Measurements from ENCODE around the gene FCMR.
"Not testable (repeated sequence)": the region's sequence is repeated elsewhere in the genome, so short reads cannot be mapped to it uniquely, and the experiment has no call there.

Gene FCMR

DNA sequence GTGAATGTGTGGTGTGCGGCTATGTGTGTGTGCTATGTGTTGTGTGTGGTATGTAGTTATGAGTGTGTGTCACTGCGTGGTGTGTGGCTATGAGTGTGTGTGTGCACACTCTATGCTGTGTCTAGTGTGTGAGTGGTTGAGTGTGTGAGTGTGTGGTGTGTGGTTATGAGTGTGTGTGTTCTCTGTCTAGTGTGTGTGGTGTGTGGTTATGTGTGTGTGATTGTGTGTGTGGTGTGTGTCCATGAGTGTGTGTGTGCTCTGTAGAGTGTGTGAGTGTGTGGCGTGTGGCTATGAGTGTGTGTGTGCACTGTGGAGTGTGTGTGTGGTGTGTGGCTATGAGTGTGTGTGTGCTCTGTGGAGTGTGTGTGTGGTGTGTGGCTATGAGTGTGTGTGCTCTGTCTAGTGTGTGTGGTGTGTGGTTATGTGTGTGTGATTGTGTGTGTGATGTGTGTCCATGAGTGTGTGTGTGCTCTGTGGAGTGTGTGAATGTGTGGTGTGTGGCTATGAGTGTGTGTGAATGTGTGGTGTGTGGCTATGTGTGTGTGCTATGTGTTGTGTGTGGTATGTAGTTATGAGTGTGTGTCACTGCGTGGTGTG is 2.3 kb upstream of the FCMR start:
- DNase-seq (ENCODE audit: low spot score), result not testable (repeated sequence)

DNA sequence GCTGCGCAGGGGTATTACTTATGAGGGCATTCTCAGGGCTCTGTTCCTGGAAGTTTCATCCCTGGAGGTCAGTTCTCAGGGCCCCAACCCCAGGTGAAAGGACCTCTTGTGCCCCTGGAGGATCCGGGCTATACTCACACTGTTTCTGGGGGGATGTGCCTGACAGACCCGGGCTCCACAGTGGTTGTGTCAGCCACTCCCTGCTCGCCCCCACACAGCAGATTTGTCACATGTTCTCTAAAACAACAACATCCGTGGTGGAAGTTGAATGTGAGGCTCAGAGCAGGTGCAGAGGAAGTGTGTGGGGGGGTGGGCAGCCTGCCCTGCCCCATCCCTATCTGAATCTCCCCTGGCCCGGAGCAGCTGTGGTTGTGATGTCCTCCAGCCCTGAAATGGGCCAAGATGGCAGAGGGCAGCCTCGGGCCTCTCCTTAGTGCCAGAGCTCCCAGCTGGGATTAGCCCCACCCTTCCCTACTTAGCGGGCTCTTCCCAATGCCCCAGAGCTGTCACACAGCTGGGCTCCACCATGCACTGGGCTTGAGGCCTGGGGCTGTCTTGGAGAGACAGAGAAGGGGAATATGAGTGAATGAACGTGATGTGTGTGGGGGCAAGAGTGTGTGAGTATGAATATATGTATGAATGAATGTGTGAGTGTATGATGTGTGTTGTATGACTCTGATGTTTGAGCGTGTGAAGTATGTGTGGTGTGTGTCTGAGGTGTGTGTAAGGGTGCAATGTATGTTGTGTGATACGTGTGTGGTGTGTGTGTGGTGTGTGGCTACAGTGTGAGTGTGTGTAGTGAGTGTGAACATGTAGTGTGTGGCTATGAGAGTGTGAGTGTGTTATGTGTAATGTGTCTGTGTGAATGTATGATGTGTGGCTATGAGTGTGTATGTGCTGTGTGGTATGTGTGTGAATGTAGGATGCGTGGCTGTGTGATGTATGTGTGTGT is 1.5 kb upstream of the FCMR start:
- peak; percentile 78 for DNase-seq (ENCODE audit: low spot score)

DNA sequence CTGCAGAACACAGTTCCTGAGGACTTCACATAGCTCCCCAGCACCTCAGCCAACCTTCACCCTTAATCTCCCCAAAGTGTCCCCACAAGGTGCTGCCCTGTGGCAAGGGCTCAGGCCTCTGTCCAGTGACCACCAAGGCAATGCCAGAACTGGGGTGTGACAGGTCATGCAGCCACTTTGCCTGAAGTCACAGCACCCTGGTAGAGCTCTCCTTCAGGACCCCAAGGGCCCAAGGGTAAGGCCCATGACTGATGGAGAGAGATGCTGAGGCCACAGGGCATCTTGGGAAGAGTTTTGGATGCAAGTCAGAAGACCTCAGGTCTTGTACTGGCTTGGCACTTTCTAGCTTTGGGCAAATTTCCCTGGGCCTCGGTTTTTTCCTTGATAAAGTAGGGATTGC is 783 bp upstream of the FCMR start:
- no peak for DNase-seq (ENCODE audit: low spot score)

DNA sequence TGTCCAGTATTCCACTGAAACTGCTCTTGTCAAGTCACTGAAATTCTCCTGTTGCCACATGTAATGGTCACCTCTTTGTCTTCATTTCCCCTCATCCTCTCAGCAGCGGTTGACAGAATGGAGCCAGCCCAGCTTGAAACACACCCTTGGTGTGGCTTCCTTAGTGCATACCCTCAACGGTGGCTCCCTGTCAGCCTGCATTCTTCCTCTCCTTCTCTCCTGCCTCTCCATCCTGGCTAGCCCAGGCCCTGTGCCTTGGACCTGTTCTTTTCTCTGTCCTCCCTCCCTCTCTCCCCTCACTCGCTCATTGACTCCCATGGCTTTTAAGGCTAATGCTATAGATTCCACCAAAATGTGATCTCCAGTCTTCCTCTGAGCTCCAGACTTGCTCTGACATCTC is 3.7 kb downstream of the FCMR start:
- no peak for DNase-seq (ENCODE audit: low spot score)

DNA sequence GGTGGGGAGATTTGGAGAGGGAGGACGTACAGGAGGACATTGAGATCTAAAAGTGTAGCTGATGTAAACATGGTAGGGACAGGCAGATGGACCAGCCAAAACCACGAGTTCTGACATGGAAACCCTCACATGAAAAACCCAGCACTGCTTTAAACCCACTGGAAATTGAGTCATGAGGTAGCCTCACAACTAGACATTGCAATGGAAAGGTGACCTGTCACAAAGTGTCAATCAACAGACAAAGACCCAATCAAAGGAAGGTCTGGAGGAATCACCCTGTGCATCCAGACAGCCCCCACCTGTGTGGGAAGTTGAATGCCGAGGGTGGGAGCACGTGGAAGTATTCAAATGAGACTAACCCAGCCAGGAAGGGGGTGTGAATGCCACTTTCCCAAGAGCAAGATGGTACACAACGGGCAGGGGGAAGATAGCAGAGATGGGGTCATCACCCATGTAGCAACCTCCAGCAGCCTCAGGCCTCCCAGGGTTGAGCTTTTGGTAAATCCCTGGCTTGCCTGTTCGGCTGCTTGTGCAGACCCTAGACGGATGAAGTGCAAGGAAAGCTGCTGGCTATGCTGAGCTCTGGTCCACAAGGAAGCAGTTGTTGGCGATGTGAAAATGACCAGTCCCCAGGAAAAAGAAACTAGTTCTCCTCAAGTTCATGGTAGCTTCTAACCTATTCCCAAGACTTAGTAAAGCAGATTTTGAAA is 5.6 kb downstream of the FCMR start:
- DNase-seq (ENCODE audit: low spot score), result no peak

DNA sequence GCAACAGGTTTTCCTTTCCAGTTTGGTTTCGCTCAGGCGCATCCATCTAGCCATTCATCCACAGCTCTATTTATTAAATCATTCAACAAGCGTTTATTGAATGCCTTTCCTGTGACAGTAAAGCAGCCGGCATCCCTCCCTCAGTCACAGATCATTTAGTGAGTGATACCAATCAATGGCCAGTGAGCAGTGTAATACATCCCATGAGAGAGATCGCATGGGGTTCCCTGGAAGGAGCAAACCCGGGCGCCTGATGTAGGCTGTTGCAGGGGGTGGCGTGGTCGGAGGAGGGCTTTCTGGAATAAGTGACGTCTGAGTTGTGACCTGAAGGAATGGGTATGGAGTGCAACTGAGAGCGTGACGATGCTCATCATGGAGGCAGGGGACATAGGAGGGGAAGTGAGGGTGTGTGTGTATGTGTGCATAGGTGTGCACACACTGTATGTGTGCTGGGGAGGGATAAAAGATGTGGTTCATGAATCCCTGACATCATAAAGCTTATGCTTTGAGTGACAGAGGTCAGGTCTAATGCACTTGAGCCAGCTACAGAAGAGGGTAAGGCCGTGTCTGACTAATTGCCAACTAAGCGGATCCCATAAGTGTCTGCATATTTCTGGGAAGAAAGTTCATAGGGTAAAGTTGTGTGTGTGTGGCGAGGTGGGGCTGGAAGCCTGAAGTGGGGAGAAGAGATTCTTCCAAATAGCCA is 6.6 kb downstream of the FCMR start:
- no peak for DNase-seq (ENCODE audit: low spot score)

DNA sequence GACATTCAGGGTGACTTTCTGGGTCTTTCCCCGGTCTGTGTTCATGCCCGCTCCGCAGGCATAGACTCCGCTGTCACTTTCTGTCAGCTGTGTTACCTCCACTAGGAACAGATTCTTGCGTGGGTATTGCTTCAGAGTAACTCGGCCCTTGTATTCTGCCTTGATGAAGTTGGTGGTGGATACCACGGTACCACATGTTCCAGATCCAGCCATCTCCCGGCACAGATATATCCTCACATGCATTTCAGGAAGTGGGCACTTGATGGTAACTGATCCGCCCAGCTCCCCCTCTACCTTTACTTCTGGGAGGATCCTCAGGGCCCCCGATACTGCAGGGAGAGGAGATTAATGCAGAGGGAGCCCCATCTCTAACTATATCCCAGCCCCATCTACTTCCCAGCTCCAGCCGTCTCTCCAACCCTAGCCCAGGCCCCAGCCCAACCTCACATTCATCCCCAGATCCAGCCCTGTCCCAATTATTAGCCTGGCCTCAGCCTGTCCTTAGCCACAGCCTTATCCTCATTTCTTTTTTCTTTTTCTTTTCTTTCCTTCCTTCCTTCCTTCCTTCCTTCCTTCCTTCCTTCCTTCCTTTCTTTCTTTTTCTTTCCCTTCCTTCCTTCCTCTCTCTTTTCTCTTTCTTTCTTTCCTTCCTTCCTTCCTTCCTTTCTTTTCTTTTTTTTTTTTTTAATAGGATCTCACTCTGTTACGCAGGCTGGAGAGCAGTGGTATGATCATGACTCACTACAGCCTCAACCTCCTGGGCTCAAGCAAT is 7.8 kb downstream of the FCMR start:
- DNase-seq (ENCODE audit: low spot score), result no peak

DNA sequence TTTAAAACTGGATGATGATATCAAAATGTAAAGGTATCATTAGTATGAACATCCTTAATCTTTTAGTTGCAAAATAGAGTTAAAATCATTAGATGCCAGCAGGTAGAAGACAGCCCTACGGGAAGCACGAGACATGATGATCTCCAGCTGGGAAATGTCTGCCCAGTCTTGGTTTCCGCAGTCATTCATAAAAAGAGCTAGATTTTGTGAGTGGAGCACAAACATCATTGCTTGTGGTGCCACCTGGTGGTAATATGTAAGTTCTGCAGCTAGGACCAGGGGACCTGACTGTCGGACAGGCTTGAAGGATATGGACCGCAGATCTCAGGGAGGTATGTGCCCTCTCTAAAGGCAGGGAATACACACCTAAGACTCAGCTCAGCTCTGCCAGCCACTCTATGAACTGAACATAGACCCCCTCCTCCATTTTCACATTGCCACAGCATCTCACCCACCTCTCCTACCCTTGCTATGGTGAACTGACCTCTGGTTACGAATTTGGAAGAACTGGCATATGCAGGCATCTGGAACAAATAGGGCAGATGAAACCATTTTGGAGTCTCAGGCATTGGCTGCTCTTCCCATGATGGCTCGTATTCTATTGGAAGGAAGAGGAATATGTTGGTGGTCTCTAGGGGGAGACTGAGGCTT is 9.2 kb downstream of the FCMR start:
- DNase-seq (ENCODE audit: low spot score), result peak; percentile 80

DNA sequence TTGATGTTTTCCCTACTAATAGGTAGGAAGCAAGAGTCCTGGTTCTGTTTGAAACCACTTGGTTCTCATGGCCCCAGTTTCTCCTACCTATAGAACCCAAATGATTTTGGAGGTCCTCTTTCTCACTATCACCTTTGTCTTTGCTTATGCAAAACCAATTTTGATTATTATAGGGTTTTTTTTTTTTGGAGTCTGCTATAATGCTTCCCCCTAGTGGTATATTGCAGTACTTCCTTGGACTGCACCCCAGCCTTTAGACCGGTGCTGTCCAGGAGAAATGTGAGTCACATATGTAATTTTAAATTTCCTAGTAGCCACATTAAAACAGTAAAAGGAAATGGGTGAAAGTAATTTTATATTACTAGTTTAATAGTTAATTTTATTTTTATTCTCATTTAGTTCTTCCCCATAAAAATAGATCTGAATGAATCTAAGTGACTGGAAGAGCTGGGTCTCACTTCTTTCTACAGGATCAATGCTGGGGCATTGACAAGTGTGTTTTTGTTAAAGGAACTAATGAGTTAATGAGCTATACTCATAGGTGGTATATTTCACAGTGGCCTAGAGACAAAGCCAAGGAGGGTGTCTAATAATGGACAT is 10.6 kb downstream of the FCMR start:
- DNase-seq (ENCODE audit: low spot score), result peak; percentile 73

DNA sequence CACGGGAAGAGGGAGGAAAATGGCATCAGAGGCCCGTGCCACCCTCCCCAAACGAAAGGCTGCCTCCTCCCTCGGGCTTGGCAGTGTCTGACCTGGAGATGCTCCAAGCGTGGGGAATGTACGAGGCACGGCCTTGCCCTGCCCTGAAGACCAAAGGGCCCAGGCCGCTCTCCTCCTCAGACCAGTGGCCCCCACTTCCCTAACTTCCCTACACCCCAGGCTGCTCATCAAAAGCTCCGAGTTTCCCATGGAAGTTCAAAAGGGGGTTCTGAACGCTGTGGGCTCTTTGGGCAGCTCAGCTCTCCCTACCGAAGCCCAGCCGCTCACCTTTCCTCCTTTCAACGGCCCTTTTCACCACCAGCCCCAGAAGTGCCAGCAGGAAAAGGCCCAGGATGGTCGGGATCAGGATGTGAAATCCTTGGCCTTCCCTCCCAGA is 11.8 kb downstream of the FCMR start:
- DNase-seq (ENCODE audit: low spot score), result no peak

DNA sequence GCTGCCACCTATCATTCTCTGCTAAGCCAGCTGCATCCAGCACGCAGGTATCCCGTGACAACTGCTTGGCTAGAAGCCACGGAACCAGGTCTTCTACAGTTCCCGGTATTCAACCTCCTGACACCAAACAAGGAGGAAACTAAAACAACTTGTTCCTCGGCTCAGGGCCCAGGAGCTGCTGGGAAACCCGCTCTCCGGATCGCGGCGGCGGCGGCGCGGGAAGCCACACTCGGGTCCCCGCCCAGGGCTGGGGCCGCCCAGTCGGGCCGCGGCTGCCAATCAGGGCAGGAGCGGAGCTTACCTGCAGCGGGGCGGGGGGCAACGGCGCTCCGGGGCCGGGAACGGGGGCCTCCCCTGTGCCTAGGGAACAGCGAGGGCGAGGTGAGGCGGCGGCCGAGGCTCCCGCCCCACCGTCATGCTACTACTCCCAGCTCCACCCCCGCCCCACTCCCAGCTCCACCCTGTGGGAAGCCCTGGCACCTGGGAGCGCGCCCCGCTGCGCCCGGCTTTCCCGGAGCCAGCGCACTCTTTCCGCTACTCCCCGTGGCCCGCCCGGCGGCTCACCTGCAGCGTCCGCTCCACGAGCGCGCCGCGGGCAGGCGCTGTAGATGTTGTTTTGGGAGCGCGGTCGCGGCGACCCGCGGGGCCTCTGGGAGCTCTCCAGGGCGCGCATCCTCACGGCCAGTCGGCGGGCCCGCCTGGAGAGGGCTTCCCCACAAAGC is 12.4 kb downstream of the FCMR start:
- DNase-seq (ENCODE audit: low spot score), result peak; percentile 27

DNA sequence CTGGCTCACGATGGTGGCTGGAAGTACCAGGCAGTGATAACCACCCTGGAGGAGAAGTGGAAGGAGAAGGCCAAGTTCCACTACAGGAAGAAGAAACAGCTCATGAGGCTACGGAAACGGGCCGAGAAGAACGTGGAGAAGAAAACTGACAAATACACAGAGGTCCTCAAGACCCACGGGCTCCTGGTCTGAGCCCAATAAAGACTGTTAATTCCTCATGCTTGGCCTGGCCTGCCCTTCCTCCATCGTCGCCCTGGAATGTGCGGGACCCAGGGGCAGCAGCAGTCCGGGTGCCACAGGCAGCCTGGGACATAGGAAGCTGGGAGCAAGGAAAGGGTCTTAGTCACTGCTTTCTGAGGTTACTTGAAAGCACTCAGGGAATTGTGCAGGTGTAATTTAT is 13.7 kb downstream of the FCMR start:
- DNase-seq (ENCODE audit: low spot score), result no peak

DNA sequence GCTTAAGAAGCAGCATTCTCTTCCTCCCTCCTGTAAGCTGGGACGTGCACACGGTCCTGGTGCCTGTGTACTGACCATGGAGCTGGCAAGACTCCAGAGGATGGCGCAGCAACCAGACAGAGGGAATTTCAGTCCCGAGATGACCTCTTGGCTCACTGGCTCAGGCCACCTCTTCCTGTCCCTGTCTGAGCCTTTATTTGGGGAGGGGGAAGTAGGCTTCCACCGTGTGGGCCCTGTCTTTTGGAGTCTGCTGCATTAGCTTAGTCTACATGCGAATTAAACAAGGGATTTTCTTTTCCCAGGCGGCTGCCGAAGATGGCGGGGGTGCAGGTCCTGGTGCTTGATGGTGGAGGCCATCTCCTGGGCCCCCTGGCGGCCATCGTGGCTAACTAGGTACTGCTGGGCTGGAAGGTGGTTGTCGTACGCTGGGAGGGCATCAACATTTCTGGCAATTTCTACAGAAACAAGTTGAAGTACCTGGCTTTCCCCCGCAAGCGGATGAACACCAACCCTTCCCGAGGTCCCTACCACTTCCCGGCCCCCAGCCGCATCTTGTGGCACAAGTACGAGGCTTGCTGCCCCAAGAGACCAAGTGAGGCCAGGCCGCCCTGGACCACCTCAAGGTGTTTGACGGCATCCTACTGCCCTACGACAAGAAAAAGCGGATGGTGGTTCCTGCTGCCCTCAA is 14.3 kb downstream of the FCMR start:
- no peak for DNase-seq (ENCODE audit: low spot score)

DNA sequence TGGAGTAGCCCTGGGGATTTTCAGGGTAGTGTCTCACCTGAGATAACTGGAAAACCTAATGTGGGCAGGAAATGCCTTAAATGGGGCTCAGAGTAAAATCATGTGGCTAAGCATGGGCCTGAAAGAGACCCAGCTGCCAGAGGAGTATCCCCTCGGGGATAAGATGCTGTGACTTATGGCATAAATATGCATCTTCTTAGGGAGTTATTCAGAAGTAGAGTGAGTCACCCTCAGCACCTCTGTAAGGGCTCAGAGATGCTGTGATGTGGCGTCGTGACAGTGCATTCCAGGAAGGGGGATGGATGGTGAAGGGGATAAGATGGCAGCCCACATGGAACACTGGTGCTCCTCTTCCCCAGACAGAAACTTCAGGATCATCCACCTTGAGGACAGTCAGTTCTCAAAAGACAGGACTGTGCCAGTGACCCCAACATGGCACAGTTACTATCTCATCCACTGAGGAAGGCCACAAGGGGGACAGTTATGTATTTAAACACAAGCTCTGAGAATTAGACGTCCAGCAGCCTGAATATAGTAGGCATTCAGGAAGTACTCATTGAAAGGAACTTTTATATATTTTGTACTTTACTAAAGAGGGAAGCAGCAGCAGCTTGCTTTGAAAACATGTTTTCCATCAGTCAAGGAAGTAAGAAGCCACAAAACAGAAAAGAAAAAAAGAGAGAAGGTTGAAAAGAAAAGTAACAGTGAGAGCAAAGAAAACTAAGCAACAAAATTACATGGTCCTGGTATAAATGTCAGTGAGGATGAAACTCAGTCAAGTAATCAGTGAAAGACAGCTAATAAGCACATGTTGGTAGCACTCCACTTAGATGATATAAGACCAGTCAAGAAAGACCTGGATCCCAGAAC is 16.2 kb downstream of the FCMR start:
- peak; percentile 53 for DNase-seq (ENCODE audit: low spot score)

DNA sequence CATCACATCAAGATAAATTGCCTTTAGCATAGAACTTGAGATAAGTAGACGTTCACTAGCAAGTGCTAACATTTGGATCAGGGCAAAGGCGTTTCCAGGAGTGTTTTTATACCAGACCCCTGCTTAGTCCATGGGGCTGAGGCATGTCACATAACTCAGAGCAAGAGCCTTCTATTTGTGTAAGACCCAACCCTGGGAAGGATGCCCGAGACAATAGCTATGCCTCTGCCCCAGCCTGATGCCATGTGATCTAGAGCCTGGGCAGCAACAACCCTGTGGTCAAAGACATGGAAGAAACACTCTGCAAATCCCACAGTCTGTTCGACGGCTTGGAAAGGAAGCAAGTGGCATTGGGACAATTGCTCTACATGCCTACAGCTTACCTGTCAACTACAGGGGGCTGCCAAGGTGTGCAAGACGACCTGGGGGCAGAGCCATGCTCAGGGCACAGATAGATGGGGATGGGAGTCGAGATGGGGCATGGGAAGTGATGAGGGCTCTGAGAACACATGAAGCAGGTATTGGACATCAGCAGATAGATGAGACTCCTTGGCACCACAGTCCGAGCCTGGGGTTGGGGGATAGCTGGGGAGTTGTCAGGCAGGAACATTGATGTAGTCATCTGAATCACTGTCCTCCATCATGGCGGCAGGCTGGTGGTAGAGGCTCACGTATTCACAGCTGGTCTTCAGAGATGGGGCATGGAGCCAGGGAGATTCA is 17.2 kb downstream of the FCMR start:
- DNase-seq (ENCODE audit: low spot score), result no peak

DNA sequence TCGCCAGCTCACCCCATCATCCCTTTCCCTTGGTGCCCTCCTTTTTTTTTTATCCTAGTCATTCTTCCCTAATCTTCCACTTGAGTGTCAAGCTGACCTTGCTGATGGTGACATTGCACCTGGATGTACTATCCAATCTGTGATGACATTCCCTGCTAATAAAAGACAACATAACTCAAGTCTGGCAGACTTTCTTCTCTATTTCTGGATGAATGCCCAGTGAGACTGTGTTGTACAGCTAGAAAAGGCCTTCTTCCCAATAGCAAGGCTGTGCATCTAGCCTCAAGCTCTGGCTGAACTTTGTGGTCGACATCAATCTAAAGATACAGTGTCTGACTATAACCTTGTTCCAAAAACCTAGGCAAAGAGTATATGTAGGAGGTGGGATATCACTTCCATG is 18.1 kb downstream of the FCMR start:
- no peak for DNase-seq (ENCODE audit: low spot score)

DNA sequence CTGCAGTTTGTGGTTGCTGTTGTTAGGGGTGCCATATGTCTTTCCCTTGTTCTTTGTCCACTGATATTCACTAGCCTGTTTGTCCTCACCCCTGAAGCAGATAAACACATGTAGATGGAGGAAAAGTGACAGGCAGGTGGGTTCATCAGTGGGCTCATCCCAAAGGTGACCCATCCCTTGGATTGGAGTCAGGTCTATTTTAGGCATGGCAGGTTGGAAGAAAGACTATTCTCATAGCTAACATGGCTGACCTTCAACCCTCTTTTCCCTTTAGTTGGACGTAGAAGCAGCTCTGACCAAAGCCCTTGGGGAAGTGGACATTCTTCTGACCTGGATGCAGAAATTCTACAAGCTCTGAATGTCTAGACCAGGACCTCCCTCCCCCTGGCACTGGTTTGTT is 19.0 kb downstream of the FCMR start:
- no peak for DNase-seq (ENCODE audit: low spot score)

DNA sequence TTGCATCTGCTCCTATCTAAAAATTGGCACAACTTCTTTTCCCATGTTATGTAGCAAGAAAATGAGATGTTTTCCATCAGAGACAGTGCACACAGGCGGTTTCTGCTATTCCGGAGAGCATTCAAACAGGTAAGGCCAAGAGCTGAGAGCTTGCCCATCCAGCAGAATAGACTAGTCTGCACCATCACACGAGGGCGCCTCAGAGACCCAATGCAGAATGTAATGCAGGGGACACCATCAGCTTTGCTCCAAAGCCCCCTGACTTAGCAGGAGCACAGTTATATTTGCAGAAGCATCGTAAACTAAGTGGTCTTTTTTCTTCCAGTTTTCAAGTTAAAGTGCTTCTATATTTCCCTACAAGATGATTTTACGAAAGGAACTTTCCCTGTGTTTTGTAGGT is 19.8 kb downstream of the FCMR start:
- DNase-seq (ENCODE audit: low spot score), result no peak

All from CD4-positive, alpha-beta T cell treated with Interleukin-2 at 100 ng/mL for 4 hours (primary cell).